Endodermal cell (in vitro differentiated cells): ENCODE data around the gene IGSF21. TPM values are rescaled to one million over a fixed set of nuclear protein-coding genes. Genes with fewer than 3 reads are reported as not detected.

ENCODE experiments used
- DNase-seq: peaks from one replicate; pipeline ENCODE4 v3.0.0-alpha.2; 2017
- H3K27ac ChIP-seq: 2 replicates; pipeline ENCODE4 v1.5.1; 2013; ENCODE audit warnings: mild to moderate bottlenecking, low read depth, low read length, moderate library complexity
- H3K27me3 ChIP-seq: 2 replicates; pipeline ENCODE4 v1.6.1; 2013; ENCODE audit warnings: mild to moderate bottlenecking, low read length, moderate library complexity; ENCODE audit not compliant: insufficient read depth, control insufficient read depth, poor library complexity, severe bottlenecking
- H3K36me3 ChIP-seq: 2 replicates; pipeline ENCODE4 v1.7.0; 2013; ENCODE audit warnings: mild to moderate bottlenecking, low read length, moderate library complexity; ENCODE audit not compliant: control insufficient read depth, insufficient read depth
- H3K4me1 ChIP-seq: one replicate; pipeline ENCODE4 v1.7.0; 2013; ENCODE audit warnings: low read length; ENCODE audit not compliant: control insufficient read depth, insufficient read depth
- H3K4me3 ChIP-seq: 2 replicates; pipeline ENCODE4 v1.5.1; 2013; ENCODE audit warnings: mild to moderate bottlenecking, low read length, moderate library complexity
- H3K9ac ChIP-seq: 2 replicates; pipeline ENCODE4 v1.6.1; 2013; ENCODE audit warnings: mild to moderate bottlenecking, low read length, moderate library complexity; ENCODE audit not compliant: poor library complexity, severe bottlenecking; ENCODE audit errors: extremely low read depth
- H3K9me3 ChIP-seq: 2 replicates; pipeline ENCODE4 v1.6.1; 2013; ENCODE audit warnings: mild to moderate bottlenecking, low read length, moderate library complexity; ENCODE audit not compliant: control insufficient read depth
- H3K27ac Mint-ChIP-seq: 2 replicates; pipeline ENCODE4 v1.8.0; 2020; ENCODE audit warnings: mixed read lengths
- H3K27me3 Mint-ChIP-seq: 2 replicates; pipeline ENCODE4 v1.8.0; 2021; ENCODE audit warnings: mild to moderate bottlenecking, mixed read lengths; ENCODE audit not compliant: insufficient read depth
- H3K36me3 Mint-ChIP-seq: 2 replicates; pipeline ENCODE4 v1.8.0; 2020; ENCODE audit warnings: low read depth, mixed read lengths
- H3K4me1 Mint-ChIP-seq: 2 replicates; pipeline ENCODE4 v1.8.0; 2020; ENCODE audit warnings: mixed read lengths
- H3K4me3 Mint-ChIP-seq: 2 replicates; pipeline ENCODE4 v1.8.0; 2020; ENCODE audit warnings: mild to moderate bottlenecking, moderate library complexity, mixed read lengths
- H3K9me3 Mint-ChIP-seq: 2 replicates; pipeline ENCODE4 v1.8.0; 2020; ENCODE audit warnings: mild to moderate bottlenecking, mixed read lengths
- CTCF ChIP-seq: fragments of 200-600 bp; sonication (generic); conservative IDR thresholded peaks from 2 replicates; pipeline ENCODE4 v1.5.0; 2021; ENCODE audit warnings: antibody characterized with exemption, mild to moderate bottlenecking
- WGBS, 2 experiments: methylation state at CpG; one replicate each; pipeline versions ENCODE4 v1.1.5 to v1.1.7; 2013; ENCODE audit warnings: missing lambda C conversion rate in 2 of 2, mixed read lengths in 1 of 2; ENCODE audit not compliant: insufficient coverage in 1 of 2, insufficient read length in 1 of 2; 5-methylcytosine and 5-hydroxymethylcytosine counted together
- total RNA-seq, 2 donors: library from RNA; stranded (reverse); fragmentation: NEBNext Ultra II Directional in 1 of 2; extraction: Animal tissue kit (Norgen Biotek cat#: 25700) in 1 of 2; gene quantifications; 2 replicates in 1 of 2; 3 replicates in 1 of 2; pipeline ENCODE4 v1.2.1, GENCODE V29; 2021

Gene IGSF21
- total RNA-seq, 2 donors from 2014 or later: 1.3 to 1.7 TPM

- H3K4me3 ChIP-seq: no peak overlapping the region
- H3K27ac ChIP-seq: no peak overlapping the region
- H3K27me3 ChIP-seq: no peaks in the 10 kb centered on the region
- no peak overlapping the region for H3K9ac ChIP-seq
- Mint-ChIP-seq H3K27ac (peak overlapping the region; percentile 56), H3K4me3 (no peak overlapping the region), H3K36me3 (no peaks in the 10 kb centered on the region), H3K4me1 (peaks cover 34% of the 10 kb centered on the region), H3K9me3 (no peaks in the 10 kb centered on the region), H3K27me3 (no peaks in the 10 kb centered on the region)
- DNase-seq: no peak
- WGBS, 2 experiments: 76 to 83% methylated on average over 4 to 6 of the region's 6 CpGs
- no peaks in the 10 kb centered on the region for H3K36me3 ChIP-seq
- H3K4me1 ChIP-seq: peaks cover 10% of the 10 kb centered on the region
- no peak for TF ChIP-seq CTCF
- H3K9me3 ChIP-seq: no peaks in the 10 kb centered on the region
Observed at GRCh38 chr1:18419113-18419844, 311.7 kb downstream of the IGSF21 start.

GRCh38 chr1:18419845-18420184 is 312.2 kb downstream of the IGSF21 start:
- Histone ChIP-seq H3K4me1 (peaks cover 10% of the 10 kb centered on the region), H3K36me3 (no peaks in the 10 kb centered on the region), H3K9ac (no peak overlapping the region), H3K9me3 (no peaks in the 10 kb centered on the region), H3K27me3 (no peaks in the 10 kb centered on the region), H3K4me3 (no peak overlapping the region), H3K27ac (no peak overlapping the region)
- 87% methylated on average over 5 of the region's 5 CpGs; no CpG with 5 or more reads in 1 of the 2 experiments for WGBS, 2 experiments
- DNase-seq: no peak
- Mint-ChIP-seq H3K36me3 (no peaks in the 10 kb centered on the region), H3K27ac (peak overlapping the region; percentile 10), H3K4me1 (peaks cover 32% of the 10 kb centered on the region), H3K27me3 (no peaks in the 10 kb centered on the region), H3K9me3 (no peaks in the 10 kb centered on the region), H3K4me3 (no peak overlapping the region)
- no peak for TF ChIP-seq CTCF

- Histone ChIP-seq H3K4me1 (peaks cover 10% of the 10 kb centered on the region), H3K36me3 (no peaks in the 10 kb centered on the region), H3K9me3 (no peaks in the 10 kb centered on the region), H3K9ac (no peak overlapping the region), H3K27me3 (no peaks in the 10 kb centered on the region), H3K4me3 (no peak overlapping the region), H3K27ac (no peak overlapping the region)
- no peak for DNase-seq
- peaks cover 24% of the 10 kb centered on the region for H3K4me1 Mint-ChIP-seq
- 88 to 94% methylated on average over 10 to 13 of the region's 15 CpGs for WGBS, 2 experiments
- H3K4me3 Mint-ChIP-seq: no peak overlapping the region
- TF ChIP-seq CTCF: no peak
- H3K27ac Mint-ChIP-seq: no peak overlapping the region
- H3K27me3 Mint-ChIP-seq: peaks cover 3% of the 10 kb centered on the region
- no peaks in the 10 kb centered on the region for H3K36me3 Mint-ChIP-seq
- H3K9me3 Mint-ChIP-seq: peaks cover 3% of the 10 kb centered on the region
Observed at GRCh38 chr1:18422076-18422777, 314.6 kb downstream of the IGSF21 start.
